OCI-LY1 (cell line): ENCODE data around the gene SCTR.

ENCODE experiments used
- H2AFZ ChIP-seq: fragments of 200-600 bp; sonication (generic), shearing (Covaris generic); 2 replicates; pipeline ENCODE4 v1.6.0; 2014; ENCODE audit warnings: antibody characterized with exemption, mild to moderate bottlenecking, low read length
- H3F3A ChIP-seq: fragments of 200-600 bp; sonication (generic), shearing (Covaris generic); 2 replicates; pipeline ENCODE4 v1.6.0; 2014; ENCODE audit warnings: mild to moderate bottlenecking, antibody characterized with exemption, low read length, moderate library complexity; ENCODE audit not compliant: insufficient read depth
- H3K27ac ChIP-seq: fragments of 200-600 bp; sonication (generic); 2 replicates; pipeline ENCODE4 v1.5.1; 2014; ENCODE audit warnings: low read length, mixed run types, mild to moderate bottlenecking, low read depth; ENCODE audit not compliant: poor library complexity, severe bottlenecking
- H3K27me3 ChIP-seq: fragments of 200-600 bp; sonication (generic); 2 replicates; pipeline ENCODE4 v1.6.0; 2014; ENCODE audit warnings: antibody characterized with exemption, mild to moderate bottlenecking, low read length, moderate library complexity; ENCODE audit not compliant: insufficient read depth
- H3K36me3 ChIP-seq: fragments of 200-600 bp; sonication (generic); 2 replicates; pipeline ENCODE4 v1.6.1; 2014; ENCODE audit warnings: mild to moderate bottlenecking, antibody characterized with exemption, low read length, moderate library complexity, mixed read lengths; ENCODE audit not compliant: insufficient read depth
- H3K4me1 ChIP-seq: fragments of 200-600 bp; sonication (generic); 2 replicates; pipeline ENCODE4 v1.5.1; 2014; ENCODE audit warnings: mild to moderate bottlenecking, low read length, moderate library complexity; ENCODE audit not compliant: insufficient read depth, severe bottlenecking
- H3K4me2 ChIP-seq: fragments of 200-600 bp; sonication (generic), shearing (Covaris generic); 2 replicates; pipeline ENCODE4 v1.6.1; 2014; ENCODE audit warnings: low read length
- H3K4me3 ChIP-seq: fragments of 200-600 bp; sonication (generic); 2 replicates; pipeline ENCODE4 v1.5.1; 2014; ENCODE audit warnings: low read length, low read depth, mild to moderate bottlenecking, mixed read lengths; ENCODE audit not compliant: poor library complexity, severe bottlenecking
- H3K79me2 ChIP-seq: fragments of 200-600 bp; shearing (Covaris generic); 2 replicates; pipeline ENCODE4 v1.6.1; 2016; ENCODE audit warnings: mixed run types, low read length, mixed read lengths; ENCODE audit not compliant: insufficient read depth
- H3K9ac ChIP-seq: fragments of 200-600 bp; sonication (generic), shearing (Covaris generic); 2 replicates; pipeline ENCODE4 v1.6.1; 2014; ENCODE audit warnings: mild to moderate bottlenecking, low read length, mixed read lengths
- H3K9me2 ChIP-seq: fragments of 200-600 bp; sonication (generic), shearing (Covaris generic); 2 replicates; pipeline ENCODE4 v1.6.1; 2014; ENCODE audit warnings: low read depth, mild to moderate bottlenecking, low read length, mixed read lengths
- H3K9me3 ChIP-seq: fragments of 200-600 bp; shearing (Covaris generic); 2 replicates; pipeline ENCODE4 v1.6.1; 2014; ENCODE audit warnings: low read length, mixed read lengths
- H4K20me1 ChIP-seq: fragments of 200-600 bp; sonication (generic), shearing (Covaris generic); 2 replicates; pipeline ENCODE4 v1.6.0; 2016; ENCODE audit warnings: mild to moderate bottlenecking, low read length; ENCODE audit not compliant: insufficient read depth
- CTCF ChIP-seq: fragments of 200-600 bp; sonication (generic), shearing (Covaris generic); IDR thresholded peaks from 2 replicates; pipeline ENCODE4 v1.5.1; 2017; ENCODE audit warnings: mild to moderate bottlenecking, antibody characterized with exemption, low read length, moderate library complexity, mixed read lengths
- EZH2 ChIP-seq: fragments of 200-600 bp; sonication (generic), shearing (Covaris generic); IDR thresholded peaks from 2 replicates; pipeline ENCODE4 v1.8.0; 2017; ENCODE audit warnings: borderline replicate concordance, mixed run types, mild to moderate bottlenecking, antibody characterized with exemption, low read length, moderate library complexity, mixed read lengths

The SCTR gene

GRCh38 chr2:119438128-119438656, 86.1 kb downstream of the SCTR start:
- Histone ChIP-seq H3K36me3 (no peaks in the 10 kb centered on the region), H3K27me3 (peaks cover 3% of the 10 kb centered on the region), H3K4me3 (no peak overlapping the region), H3F3A (no peaks in the 10 kb centered on the region), H3K4me1 (no peaks in the 10 kb centered on the region), H3K4me2 (no peak overlapping the region), H3K79me2 (no peaks in the 10 kb centered on the region), H2AFZ (no peak overlapping the region), H3K9me3 (no peaks in the 10 kb centered on the region), H3K9ac (no peak overlapping the region), H4K20me1 (no peaks in the 10 kb centered on the region), H3K27ac (no peak overlapping the region), H3K9me2 (no peaks in the 10 kb centered on the region)
- TF ChIP-seq EZH2 (no peak), CTCF (no peak)

GRCh38 chr2:119436993-119437772, 87.1 kb downstream of the SCTR start:
- Histone ChIP-seq H3K79me2 (no peaks in the 10 kb centered on the region), H3K4me2 (no peak overlapping the region), H3K9ac (no peak overlapping the region), H3K36me3 (no peaks in the 10 kb centered on the region), H3K9me3 (no peaks in the 10 kb centered on the region), H3K4me1 (peaks cover 2% of the 10 kb centered on the region), H3K27me3 (peaks cover 7% of the 10 kb centered on the region), H2AFZ (no peak overlapping the region), H3K9me2 (no peaks in the 10 kb centered on the region), H3K27ac (no peak overlapping the region), H3F3A (no peaks in the 10 kb centered on the region), H4K20me1 (no peaks in the 10 kb centered on the region), H3K4me3 (no peak overlapping the region)
- no peak for TF ChIP-seq EZH2
- TF ChIP-seq CTCF, result no peak

GRCh38 chr2:119435953-119436297, 88.4 kb downstream of the SCTR start:
- H3K4me1 ChIP-seq, result peaks cover 10% of the 10 kb centered on the region
- H3K9me2 ChIP-seq, result no peaks in the 10 kb centered on the region
- H3K36me3 ChIP-seq, result no peaks in the 10 kb centered on the region
- no peak overlapping the region for H3K9ac ChIP-seq
- H3K4me3 ChIP-seq, result no peak overlapping the region
- H3K9me3 ChIP-seq, result no peaks in the 10 kb centered on the region
- H3K27me3 ChIP-seq, result peaks cover 8% of the 10 kb centered on the region
- H3K4me2 ChIP-seq, result no peak overlapping the region
- no peaks in the 10 kb centered on the region for H3K79me2 ChIP-seq
- no peaks in the 10 kb centered on the region for H3F3A ChIP-seq
- no peak overlapping the region for H3K27ac ChIP-seq
- no peak overlapping the region for H2AFZ ChIP-seq
- no peaks in the 10 kb centered on the region for H4K20me1 ChIP-seq
- TF ChIP-seq EZH2, result no peak
- no peak for TF ChIP-seq CTCF
